HG02763 (cell line): ENCODE data around the gene SLC35F1.
"Not testable (repeated sequence)": the region's sequence is repeated elsewhere in the genome, so short reads cannot be mapped to it uniquely, and the experiment has no call there.

Experiments used
- ATAC-seq: cut with Tn5 transposase; IDR thresholded peaks from one replicate; pipeline ENCODE4 v1.9.1; 2021; ENCODE audit warnings: mild to moderate bottlenecking, moderate library complexity; ENCODE audit not compliant: unreplicated experiment

The SLC35F1 gene

GRCh38 chr6:117906958-117907600 is at the start of gene SLC35F1:
TSS of gene SLC35F1 (plus strand) at chr6:117907264.
- ATAC-seq: peak; percentile 70

DNA sequence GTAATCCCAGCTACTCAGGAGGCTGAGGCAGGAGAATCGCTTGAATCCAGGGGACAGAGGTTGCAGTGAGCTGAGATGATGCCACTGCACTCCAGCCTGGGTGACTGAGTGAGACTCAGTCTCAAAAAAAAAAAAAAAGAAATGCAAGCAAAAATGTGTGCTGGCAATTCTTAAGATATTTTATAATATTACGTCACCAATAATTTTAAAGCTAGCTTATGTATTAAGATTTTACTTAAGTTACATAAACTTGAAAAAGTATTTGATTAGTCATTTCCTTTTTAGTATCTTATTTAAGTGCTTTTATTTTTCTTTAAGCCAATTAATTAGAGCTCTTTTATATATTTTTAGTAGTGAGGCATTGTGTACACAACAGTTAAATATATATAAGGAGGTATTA is 48.5 kb upstream of the SLC35F1 start:
- not testable (repeated sequence) for ATAC-seq

- no peak for ATAC-seq
Measured at GRCh38 chr6:117861545-117861944, 45.5 kb upstream of the SLC35F1 start.

DNA sequence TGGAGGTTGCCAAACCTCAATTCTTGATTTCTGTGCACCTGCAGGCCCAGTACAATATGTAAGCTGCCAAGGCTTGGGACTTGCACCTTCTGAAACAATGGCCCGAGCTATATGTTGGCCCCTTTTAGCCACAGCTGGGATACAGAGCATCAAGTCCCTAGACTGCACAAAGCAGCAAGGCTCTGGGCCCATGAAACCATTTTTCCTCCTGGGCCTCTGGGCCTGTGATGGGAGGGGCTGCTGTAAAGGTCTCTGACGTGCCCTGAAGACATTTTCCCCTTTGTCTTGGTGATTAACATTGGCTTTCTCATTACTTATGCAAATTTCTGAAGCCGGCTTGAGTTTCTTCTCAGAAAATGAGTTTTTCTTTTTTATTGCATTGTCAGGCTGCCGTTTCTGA is 40.5 kb upstream of the SLC35F1 start:
- no peak for ATAC-seq

DNA sequence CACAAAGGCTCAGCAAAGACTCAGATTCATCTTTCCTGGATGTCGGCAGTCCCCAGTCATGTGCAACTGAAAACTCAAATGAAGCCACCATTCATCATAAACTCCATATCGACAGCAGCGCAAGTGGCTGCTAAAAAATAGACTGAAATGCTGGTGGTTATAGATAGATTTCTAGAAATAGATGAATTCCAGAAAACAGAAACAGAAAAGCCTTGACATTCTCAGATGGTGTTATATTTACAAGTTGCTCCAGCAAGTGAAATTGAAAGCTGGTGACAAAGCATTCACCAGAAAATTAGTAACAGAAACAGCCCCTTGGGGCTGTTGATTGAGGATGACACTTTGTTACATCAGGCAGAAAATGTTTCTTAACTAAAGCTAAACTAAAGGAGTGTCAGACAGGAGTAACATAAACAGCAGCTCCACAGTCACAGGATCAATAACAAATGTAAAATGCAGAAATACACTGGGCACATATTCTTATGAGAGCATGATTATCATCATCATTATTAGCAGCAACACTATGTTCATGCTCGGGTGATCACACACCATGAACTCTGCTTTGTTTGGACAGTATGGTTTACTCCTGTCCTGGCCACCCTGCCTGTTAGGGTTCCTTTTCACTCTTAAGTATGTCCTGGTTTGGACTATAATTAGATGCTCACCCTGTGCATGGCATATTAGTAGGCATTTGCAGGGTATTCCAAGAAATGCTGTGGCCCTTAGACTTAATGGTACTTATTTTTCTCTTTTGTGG is 36.4 kb upstream of the SLC35F1 start:
- ATAC-seq: peak; percentile 83

DNA sequence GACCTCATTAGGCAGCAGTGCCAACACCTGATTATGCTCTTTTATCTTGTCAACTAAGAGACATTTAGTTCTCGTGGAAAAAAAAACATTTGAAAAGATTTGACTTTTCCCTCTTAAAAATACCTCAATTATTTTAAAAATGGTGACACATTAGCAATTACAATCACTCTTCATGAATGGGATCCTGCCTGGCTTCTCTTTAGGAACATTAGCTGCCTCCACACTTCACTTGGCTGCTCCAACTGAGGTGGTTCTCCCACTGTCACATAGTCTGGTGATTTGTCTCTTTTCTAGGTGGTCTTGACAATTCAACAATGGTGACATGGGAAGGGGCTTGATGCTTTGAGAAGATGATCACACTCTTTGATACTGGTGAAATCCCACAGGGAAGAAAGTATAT is 26.2 kb upstream of the SLC35F1 start:
- no peak for ATAC-seq

GRCh38 chr6:117890172-117890571 is 16.9 kb upstream of the SLC35F1 start:
- no peak for ATAC-seq

- peak; percentile 28 for ATAC-seq
Measured at GRCh38 chr6:117906507-117906957, 532 bp upstream of the SLC35F1 start.

DNA sequence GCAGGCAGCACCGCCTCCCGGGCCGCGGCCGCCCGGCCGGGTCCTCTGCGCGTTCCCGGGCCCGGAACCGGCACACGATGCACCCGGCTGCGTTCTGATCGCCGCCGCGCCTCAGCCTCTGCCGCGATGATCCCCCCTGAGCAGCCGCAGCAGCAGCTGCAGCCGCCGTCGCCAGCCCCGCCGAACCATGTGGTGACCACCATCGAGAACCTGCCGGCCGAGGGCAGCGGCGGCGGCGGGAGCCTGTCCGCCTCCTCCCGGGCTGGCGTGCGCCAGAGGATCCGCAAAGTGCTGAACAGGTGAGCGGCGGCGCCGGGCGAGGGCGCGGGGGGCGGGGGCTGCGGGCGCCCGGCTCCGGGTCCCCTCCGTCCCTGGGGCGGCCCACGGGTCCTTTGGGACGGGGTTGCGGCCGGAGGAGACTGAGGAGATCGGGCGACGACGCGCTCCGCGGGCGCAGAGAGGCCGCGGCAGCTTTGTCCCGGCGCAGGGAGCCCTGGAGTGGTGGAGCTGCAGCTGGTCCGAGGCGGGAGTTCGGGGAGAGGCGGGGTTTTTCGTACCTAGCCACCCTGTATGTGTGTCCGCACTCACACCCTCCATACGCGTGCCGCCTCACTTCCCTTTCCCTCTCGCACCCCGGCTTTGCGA is 659 bp downstream of the SLC35F1 start:
- peak; percentile 14 for ATAC-seq

- no peak for ATAC-seq
Measured at GRCh38 chr6:117908246-117909068, 1.4 kb downstream of the SLC35F1 start.

DNA sequence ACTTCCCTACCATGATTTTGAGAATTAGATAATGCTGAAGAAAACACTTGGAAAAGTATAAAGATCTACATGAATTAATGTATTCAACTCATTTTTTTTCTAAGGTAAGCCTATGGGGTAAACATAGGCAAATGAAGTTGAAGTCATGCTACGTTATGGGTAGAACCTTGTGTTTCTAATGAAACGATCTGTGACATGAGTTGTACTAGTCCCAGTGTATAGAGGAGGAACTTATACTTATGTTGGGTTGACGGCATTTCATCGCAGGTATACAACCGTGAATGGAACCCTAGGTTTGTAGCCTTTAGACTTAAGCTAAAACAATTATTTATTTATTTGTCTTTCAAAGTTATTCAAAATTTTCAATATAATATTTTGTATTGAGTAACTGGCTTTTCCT is 2.6 kb downstream of the SLC35F1 start:
- ATAC-seq: no peak

DNA sequence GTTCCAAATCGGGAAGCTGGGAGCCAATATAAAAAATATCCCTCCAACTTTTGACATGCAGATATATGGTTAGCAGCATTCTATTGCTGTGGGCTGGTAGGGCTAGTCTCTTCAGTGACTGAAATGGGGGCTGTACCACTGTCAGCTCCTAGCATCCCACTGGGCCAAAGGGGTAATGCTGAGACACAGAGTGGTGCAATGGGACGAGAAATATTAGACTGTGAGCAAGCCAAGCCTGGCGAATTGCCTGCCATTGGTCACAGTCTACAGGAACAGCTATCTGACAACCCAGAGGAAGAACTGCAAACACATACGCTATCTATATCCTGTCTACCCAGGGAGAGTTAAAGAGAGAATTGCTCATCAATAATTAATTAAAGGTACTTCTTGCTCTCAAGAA is 3.5 kb downstream of the SLC35F1 start:
- no peak for ATAC-seq

- no peak for ATAC-seq
Measured at GRCh38 chr6:117911150-117911549, 4.1 kb downstream of the SLC35F1 start.

GRCh38 chr6:117911660-117912059 is 4.6 kb downstream of the SLC35F1 start:
- no peak for ATAC-seq

- no peak for ATAC-seq
Measured at GRCh38 chr6:117915846-117916245, 8.8 kb downstream of the SLC35F1 start.

GRCh38 chr6:117916483-117916882 is 9.4 kb downstream of the SLC35F1 start:
- ATAC-seq: no peak

DNA sequence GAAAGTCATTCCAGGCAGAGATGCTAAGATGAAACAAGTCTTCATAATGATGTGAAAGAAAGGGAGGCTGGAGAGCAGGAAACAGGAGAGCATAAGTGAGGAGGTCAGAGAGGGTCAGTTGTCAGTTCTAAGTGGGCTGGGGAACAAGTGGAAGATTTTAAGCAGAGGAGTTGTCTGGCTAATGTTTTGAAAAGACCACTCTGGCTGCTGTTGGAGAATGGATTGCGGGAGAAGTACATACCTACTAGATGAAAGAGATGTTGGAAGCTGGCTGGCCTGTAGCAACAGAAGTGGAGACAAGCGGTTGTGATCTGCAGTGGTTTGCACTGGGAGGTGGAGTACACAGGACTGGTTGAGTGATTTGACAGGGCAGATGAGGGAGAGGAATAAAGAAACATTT is 10.1 kb downstream of the SLC35F1 start:
- no peak for ATAC-seq

- no peak for ATAC-seq
Measured at GRCh38 chr6:117918454-117918853, 11.4 kb downstream of the SLC35F1 start.

DNA sequence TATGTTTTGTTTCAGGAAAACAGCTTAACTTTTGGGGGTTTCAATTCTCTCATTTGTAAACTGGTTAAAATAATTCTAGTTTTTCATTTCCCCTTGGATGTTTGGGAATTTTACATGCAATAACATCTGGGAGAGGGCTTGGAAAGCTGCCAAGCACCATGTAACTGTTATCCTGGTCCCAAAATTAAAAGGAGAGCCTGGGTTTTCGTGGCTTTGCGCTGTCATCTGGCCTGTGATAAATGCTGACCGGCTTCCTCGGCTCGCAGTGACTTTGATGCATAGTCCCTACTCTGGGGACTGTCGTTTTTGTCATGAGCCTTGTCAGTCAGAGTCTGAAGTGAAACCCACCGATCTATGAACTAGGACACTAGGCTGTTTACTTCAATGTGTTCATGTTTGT is 12.2 kb downstream of the SLC35F1 start:
- ATAC-seq: no peak

- no peak for ATAC-seq
Measured at GRCh38 chr6:117919775-117920729, 13.0 kb downstream of the SLC35F1 start.
